Gastroesophageal sphincter (tissue), 4 donors: ENCODE data around the gene RNF150. TPM values are rescaled to one million over a fixed set of nuclear protein-coding genes. Genes with fewer than 3 reads are reported as not detected.

ENCODE experiments used
- ATAC-seq: fragments of 150-250 bp; one replicate; pipeline ENCODE4 v1.9.1; 2016; ENCODE audit warnings: mild to moderate bottlenecking, moderate library complexity
- H3K27ac ChIP-seq, 4 donors: fragments of 200-600 bp; sonication (generic) in 3 of 4; 1 replicate in 3 of 4; 2 replicates in 1 of 4; pipeline ENCODE4 v1.5.1; 2016 to 2019
- H3K27me3 ChIP-seq: fragments of 200-600 bp; sonication (generic); one replicate; pipeline ENCODE4 v1.5.1; 2019
- H3K36me3 ChIP-seq, 2 donors: fragments of 200-600 bp; sonication (generic); one replicate each; pipeline ENCODE4 v1.5.1; 2019; ENCODE audit warnings: control low read depth in 1 of 2
- H3K4me1 ChIP-seq, 3 donors: fragments of 200-600 bp; sonication (generic); 1 replicate in 2 of 3; 2 replicates in 1 of 3; pipeline ENCODE4 v1.5.1; 2016 to 2019; ENCODE audit warnings: control low read depth in 2 of 3
- H3K4me3 ChIP-seq, 2 donors: fragments of 200-600 bp; sonication (generic); one replicate each; pipeline ENCODE4 v1.5.1; 2019; ENCODE audit warnings: mild to moderate bottlenecking in 1 of 2, moderate library complexity in 1 of 2
- H3K9me3 ChIP-seq, 3 donors: fragments of 200-600 bp; sonication (generic); one replicate each; pipeline ENCODE4 v1.5.1; 2017 to 2019; ENCODE audit warnings: control low read depth in 2 of 3
- EP300 ChIP-seq: sonication (generic); formaldehyde crosslinking; IDR thresholded peaks from one replicate; pipeline ENCODE4 v1.6.1; 2017; ENCODE audit warnings: antibody characterized with exemption, mild to moderate bottlenecking
- POLR2A ChIP-seq, 2 donors: fragments of 450-650 bp; IDR thresholded peaks; one replicate each; pipeline ENCODE4 v1.6.1; 2017; ENCODE audit warnings: antibody characterized with exemption in 2 of 2, mild to moderate bottlenecking in 2 of 2, moderate library complexity in 1 of 2
- POLR2AphosphoS5 ChIP-seq: sonication (generic); formaldehyde crosslinking; IDR thresholded peaks from one replicate; pipeline ENCODE4 v1.6.1; 2017; ENCODE audit warnings: antibody characterized with exemption
- WGBS, 2 donors: methylation state at CpG; one replicate each; pipeline ENCODE4 v1.1.5; 2018; ENCODE audit warnings: low coverage in 1 of 2; 5-methylcytosine and 5-hydroxymethylcytosine counted together
- total RNA-seq, 4 donors: library from RNA; depleted of rRNA; stranded (reverse); fragments of >200 nt; gene quantifications; one replicate each; pipeline ENCODE4 v1.1.0, GENCODE V29; 2016
- TF ChIP-seq, protein P1 (sequence below), 4 experiments: fragments of 200-600 bp in 2 of 4; fragments of 450-650 bp in 2 of 4; sonication (generic) in 1 of 4; IDR thresholded peaks; one replicate each; pipeline ENCODE4 v1.5.1; 2017 to 2019; ENCODE audit warnings: antibody characterized with exemption in 4 of 4, mild to moderate bottlenecking in 2 of 4, moderate library complexity in 2 of 4

Gene RNF150
- total RNA-seq, 4 donors from 2014 or later, result 36.5 to 70.5 (median 59.9) TPM

DNA sequence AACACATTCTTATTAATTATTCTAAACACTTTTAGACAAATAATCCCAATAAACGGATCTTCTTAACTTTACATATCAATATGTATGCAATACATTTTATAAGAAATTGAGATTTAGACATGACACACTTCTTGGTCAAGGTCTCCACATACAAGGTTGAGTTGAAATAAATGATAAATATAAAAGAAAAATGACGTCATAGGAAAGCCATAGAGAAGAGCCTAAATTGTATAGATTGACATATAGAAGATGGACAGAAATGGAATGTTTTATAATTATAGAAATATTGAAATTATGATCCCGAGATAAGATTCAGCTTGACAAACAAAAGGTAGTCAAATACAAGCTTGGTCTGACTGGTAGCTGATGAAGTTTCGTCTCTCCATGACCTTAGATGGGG is 87.4 kb downstream of the RNF150 start:
- H3K36me3 ChIP-seq, result no peaks in the 10 kb centered on the region
- peak overlapping the region in 3 of 4 donors; percentile 60 to 72 (median 62) for H3K27ac ChIP-seq
- peaks cover 5 to 34% (median 11%) of the 10 kb centered on the region in 3 donors for H3K4me1 ChIP-seq
- TF ChIP-seq POLR2A (IDR thresholded peaks at IDR 0.05) (no peak), POLR2AphosphoS5 (no peak), EP300 (no peak)
- TF ChIP-seq, protein P1, sequence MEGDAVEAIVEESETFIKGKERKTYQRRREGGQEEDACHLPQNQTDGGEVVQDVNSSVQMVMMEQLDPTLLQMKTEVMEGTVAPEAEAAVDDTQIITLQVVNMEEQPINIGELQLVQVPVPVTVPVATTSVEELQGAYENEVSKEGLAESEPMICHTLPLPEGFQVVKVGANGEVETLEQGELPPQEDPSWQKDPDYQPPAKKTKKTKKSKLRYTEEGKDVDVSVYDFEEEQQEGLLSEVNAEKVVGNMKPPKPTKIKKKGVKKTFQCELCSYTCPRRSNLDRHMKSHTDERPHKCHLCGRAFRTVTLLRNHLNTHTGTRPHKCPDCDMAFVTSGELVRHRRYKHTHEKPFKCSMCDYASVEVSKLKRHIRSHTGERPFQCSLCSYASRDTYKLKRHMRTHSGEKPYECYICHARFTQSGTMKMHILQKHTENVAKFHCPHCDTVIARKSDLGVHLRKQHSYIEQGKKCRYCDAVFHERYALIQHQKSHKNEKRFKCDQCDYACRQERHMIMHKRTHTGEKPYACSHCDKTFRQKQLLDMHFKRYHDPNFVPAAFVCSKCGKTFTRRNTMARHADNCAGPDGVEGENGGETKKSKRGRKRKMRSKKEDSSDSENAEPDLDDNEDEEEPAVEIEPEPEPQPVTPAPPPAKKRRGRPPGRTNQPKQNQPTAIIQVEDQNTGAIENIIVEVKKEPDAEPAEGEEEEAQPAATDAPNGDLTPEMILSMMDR (IDR thresholded peaks at IDR 0.05), result no peak
- no peak overlapping the region for H3K4me3 ChIP-seq
- H3K27me3 ChIP-seq, result no peaks in the 10 kb centered on the region
- H3K9me3 ChIP-seq, result peaks cover 0 to 4% (median 0%) of the 10 kb centered on the region in 3 donors
- no peak for ATAC-seq
- 65 to 75% methylated on average over 4 of the region's 4 CpGs for WGBS, 2 donors

DNA sequence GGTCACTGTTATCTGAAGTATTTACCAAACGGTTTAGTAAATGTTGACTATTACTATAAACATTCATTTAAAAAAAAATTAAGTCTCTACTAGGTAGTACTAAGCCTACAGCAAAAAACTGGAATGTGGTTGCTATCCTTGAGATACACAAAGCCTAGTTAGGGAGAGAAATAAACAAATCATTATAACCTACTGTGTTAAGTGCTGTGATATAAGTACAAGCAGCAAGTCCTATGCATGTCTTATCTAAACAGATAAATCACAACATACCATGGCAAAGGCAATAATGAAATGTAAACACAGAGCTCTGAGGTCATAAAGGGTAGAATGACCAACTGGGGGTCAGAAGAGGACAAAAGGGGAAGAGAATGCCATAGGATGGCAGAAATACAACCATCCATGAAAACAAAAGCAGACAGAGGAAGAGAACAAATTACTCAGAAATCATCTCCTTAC is 92.2 kb downstream of the RNF150 start:
- 13 to 25% methylated on average over 1 of the region's 1 CpG for WGBS, 2 donors
- Histone ChIP-seq H3K36me3 (no peaks in the 10 kb centered on the region), H3K9me3 (no peaks in the 10 kb centered on the region), H3K27ac (no peak overlapping the region), H3K27me3 (no peaks in the 10 kb centered on the region), H3K4me1 (peaks cover 0 to 40% (median 15%) of the 10 kb centered on the region in 3 donors), H3K4me3 (no peak overlapping the region)
- no peak for ATAC-seq
- TF ChIP-seq, protein P1 (IDR thresholded peaks at IDR 0.05), result no peak
- TF ChIP-seq EP300, result no peak
- TF ChIP-seq POLR2AphosphoS5, result no peak
- TF ChIP-seq POLR2A (IDR thresholded peaks at IDR 0.05), result no peak

DNA sequence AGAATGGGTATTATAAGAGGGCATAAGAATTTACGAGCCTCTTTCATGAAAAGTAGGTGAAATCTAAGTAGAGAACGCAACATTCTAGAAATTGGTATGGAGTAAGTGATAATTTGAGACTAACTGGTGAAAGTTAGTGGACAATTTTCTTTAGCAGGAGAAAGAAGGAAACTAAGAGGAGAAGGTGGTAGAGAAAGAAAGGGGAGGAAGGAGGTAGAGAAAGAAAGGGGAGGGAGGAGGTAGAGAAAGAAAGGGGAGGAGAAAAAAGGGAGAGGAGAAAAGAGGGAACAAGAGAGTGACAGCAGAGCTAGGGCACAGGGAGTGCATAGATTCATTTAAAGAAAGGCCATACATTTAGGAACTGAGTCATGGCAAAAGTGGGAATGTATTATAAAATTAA is 94.1 kb downstream of the RNF150 start:
- no peak for ATAC-seq
- no peak overlapping the region for H3K27ac ChIP-seq
- WGBS, 2 donors, result 85 to 100% methylated on average over 2 of the region's 2 CpGs
- H3K9me3 ChIP-seq, result no peaks in the 10 kb centered on the region
- peaks cover 0 to 34% (median 14%) of the 10 kb centered on the region in 3 donors for H3K4me1 ChIP-seq
- H3K4me3 ChIP-seq, result no peak overlapping the region
- TF ChIP-seq POLR2A (IDR thresholded peaks at IDR 0.05) (no peak), POLR2AphosphoS5 (no peak), EP300 (no peak)
- TF ChIP-seq, protein P1 (IDR thresholded peaks at IDR 0.05), result no peak
- H3K36me3 ChIP-seq, result no peaks in the 10 kb centered on the region
- no peaks in the 10 kb centered on the region for H3K27me3 ChIP-seq

DNA sequence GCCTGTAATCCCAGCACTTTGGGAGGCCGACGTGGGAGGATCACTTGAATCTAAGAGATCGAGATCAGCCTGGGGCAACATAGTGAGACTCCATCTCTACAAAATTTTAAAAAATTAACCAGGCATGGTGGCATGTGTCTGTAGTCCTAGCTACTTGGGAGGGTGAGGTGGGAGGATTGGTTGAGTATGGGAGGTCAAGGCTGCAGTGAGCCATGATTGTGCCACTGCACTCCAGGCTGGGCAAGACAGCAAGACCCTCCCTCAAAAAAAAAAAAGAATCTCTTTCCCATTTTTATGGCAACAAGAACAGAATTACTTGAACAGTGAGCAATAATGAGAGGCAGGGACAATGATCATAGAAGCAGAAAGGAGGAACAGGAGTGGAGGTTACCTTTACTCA is 94.8 kb downstream of the RNF150 start:
- Histone ChIP-seq H3K27me3 (no peaks in the 10 kb centered on the region), H3K4me3 (no peak overlapping the region), H3K36me3 (no peaks in the 10 kb centered on the region), H3K9me3 (peaks cover 0 to 5% (median 0%) of the 10 kb centered on the region in 3 donors), H3K4me1 (peaks cover 0 to 34% (median 14%) of the 10 kb centered on the region in 3 donors), H3K27ac (no peak overlapping the region)
- TF ChIP-seq POLR2AphosphoS5 (no peak), POLR2A (IDR thresholded peaks at IDR 0.05) (no peak), EP300 (no peak)
- TF ChIP-seq, protein P1 (IDR thresholded peaks at IDR 0.05), result no peak
- ATAC-seq, result no peak
- WGBS, 2 donors, result 100% methylated on average over 3 of the region's 3 CpGs; no CpG with 5 or more reads in 1 of the 2 donors

DNA sequence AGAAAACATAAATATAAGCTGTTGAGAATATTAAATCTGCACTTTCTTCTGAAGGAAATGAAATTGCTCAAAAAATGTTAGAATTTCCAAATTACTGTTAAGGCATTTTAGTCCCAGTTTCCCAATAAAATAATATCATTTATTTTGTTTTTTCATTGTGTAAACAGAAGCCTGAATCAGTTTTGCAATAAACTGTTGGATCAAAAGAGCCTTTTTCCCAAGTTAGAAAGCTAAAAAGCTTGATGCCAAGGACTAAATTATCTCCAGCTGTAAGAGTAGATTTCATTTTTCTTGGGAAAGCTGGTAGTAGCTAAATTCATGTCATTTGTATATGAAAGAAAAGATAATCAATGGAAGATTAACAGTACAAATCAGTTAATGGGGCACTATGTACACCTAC is 95.8 kb downstream of the RNF150 start:
- ATAC-seq, result no peak
- no peak for TF ChIP-seq POLR2A (IDR thresholded peaks at IDR 0.05)
- TF ChIP-seq, protein P1 (IDR thresholded peaks at IDR 0.05), result no peak
- no peak for TF ChIP-seq EP300
- no peaks in the 10 kb centered on the region for H3K27me3 ChIP-seq
- peaks cover 0 to 5% (median 0%) of the 10 kb centered on the region in 3 donors for H3K9me3 ChIP-seq
- H3K4me1 ChIP-seq, result peaks cover 0 to 34% (median 14%) of the 10 kb centered on the region in 3 donors
- H3K36me3 ChIP-seq, result no peaks in the 10 kb centered on the region
- no peak overlapping the region for H3K4me3 ChIP-seq
- H3K27ac ChIP-seq, result peak overlapping the region in 2 of 4 donors; percentile 29 to 30
